Measurements from ENCODE around the gene TRIM2. TPM values are rescaled to one million over a fixed set of nuclear protein-coding genes. Genes with fewer than 3 reads are reported as not detected.

The TRIM2 gene
- total RNA-seq, 1 experiment from 2014 or later = 49.6 TPM

- H3K27me3 Mint-ChIP-seq (ENCODE audit: unreplicated experiment) = no peaks in the 10 kb centered on the region
- BruUV-seq (replicated peaks) = no TSS peak
- DNase-seq = peak; percentile 13
- no peak overlapping the region for H3K4me3 Mint-ChIP-seq (ENCODE audit: low read depth, unreplicated experiment)
- CTCF ChIA-PET = interaction anchor here (0.7 to 1.2 kb wide), 3 partner anchors 199 to 233 kb away, joined by 3 to 4 read pairs (median 4); no protein-coding TSS in a partner anchor
- H3K9me3 Mint-ChIP-seq (ENCODE audit: low read depth, unreplicated experiment) = no peaks in the 10 kb centered on the region
- TF ChIP-seq CTCF (IDR thresholded peaks at IDR 0.05; ENCODE audit: unreplicated experiment) = no peak
- peaks cover 10% of the 10 kb centered on the region for H3K36me3 Mint-ChIP-seq (ENCODE audit: insufficient read depth, unreplicated experiment)
- intact Hi-C loops (cut with micrococcal nuclease; ENCODE audit: unreplicated experiment) = no loop called here
- peak overlapping the region; percentile 67 for H3K27ac Mint-ChIP-seq (ENCODE audit: unreplicated experiment)
- H3K4me1 Mint-ChIP-seq (ENCODE audit: low read depth, unreplicated experiment) = peaks cover 21% of the 10 kb centered on the region
These were observed 137.4 kb downstream of the TRIM2 start for GRCh38 chr4:153341575-153342090.

DNA sequence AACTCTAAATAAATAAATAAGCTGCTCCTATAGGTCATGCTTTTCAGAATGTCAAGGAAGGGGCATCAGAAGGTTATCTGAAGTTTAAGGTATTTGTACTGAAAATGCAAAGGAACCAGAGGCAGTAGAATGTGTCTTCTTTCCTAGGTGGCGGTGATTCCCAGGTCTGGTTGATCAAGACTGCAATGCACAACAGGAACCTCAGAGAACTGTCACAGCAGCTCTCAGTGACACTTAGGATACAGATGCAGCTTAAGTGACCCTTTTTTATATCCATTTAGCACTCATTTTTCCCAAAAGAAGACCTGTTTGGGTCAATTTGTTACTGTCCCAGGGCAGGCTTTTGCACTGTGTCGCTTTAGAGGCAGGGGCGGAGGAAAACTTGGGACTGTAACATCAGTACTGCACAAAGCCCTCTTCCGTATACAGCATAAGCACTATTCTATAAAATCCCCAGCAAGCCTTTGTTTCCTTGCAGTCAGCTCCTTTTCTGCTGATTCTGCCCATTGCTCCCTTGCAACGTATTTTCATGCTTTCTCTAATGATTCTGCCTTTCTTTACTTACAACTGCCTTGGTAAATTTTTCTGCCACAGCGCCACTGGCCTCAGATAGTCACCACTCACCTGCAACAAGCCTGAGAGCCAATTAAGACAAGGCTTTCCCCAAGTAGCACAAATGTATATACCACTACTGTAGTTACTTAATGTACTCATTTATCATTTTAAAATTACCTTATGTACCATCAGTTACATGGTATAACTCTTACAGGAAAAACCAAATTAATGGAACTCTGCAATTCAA, 138.7 kb downstream of the TRIM2 start:
- H3K4me1 Mint-ChIP-seq (ENCODE audit: low read depth, unreplicated experiment) = peaks cover 34% of the 10 kb centered on the region
- CTCF ChIA-PET = no interaction called here

DNA sequence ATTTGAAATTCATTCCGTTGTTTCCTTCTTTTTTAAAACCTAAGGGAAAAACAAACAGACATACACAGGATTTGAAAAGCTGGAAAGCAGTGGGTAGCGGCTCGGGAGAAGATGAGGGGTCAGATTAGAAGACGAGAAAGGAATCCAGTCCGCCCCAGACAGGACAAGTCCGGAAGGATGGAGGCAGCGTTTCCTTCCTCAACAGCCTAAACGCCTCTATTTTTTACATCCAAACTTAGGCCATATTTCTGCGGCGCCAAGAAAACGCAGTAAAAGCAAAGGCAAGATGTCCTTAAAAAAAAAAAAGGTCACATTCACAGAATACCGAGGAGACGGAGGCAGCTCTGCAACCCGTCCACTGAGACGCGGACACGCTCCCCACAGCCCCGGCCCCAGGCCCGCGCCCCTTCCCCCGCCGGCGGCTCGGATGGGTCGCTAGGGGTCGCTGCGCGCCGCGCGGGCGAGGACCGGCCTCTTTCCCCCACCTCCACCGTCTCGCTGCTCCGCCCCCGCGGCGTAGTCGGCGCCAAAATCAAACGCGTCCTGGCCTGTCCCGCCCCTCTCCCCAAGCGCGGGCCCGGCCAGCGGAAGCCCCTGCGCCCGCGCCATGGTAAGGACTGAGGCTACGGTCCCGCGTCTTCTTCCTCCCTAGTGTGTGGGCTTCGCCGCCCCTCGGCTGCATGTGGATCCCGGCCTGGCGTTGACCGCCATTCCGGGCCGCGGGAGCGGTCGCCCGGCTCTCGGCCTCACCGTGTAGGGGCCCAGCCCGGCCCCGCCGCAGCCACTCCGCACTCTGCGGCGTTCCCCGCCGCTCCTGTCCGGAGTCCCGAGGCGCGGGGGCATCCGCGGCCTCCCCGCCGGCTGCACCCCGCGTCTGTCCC, 140.1 kb downstream of the TRIM2 start, which contains the start of gene MND1:
Gene MND1 (plus strand): TSS at position 558 of the 881 bp plus-strand sequence. CDS start 50 bp downstream, at position 608.
- intact Hi-C loops (cut with micrococcal nuclease; ENCODE audit: unreplicated experiment) = loop anchor here (1.0 kb wide), 1 partner anchor 232 kb away; no protein-coding TSS in a partner anchor
- TSS peak; percentile 42 for BruUV-seq (replicated peaks)
- Mint-ChIP-seq H3K4me1 (ENCODE audit: low read depth, unreplicated experiment) (peaks cover 41% of the 10 kb centered on the region), H3K36me3 (ENCODE audit: insufficient read depth, unreplicated experiment) (peaks cover 10% of the 10 kb centered on the region), H3K4me3 (ENCODE audit: low read depth, unreplicated experiment) (peak within 1 kb of the TSS; percentile 75), H3K9me3 (ENCODE audit: low read depth, unreplicated experiment) (no peaks in the 10 kb centered on the region), H3K27ac (ENCODE audit: unreplicated experiment) (peak within 1 kb of the TSS; percentile 44), H3K27me3 (ENCODE audit: unreplicated experiment) (no peaks in the 10 kb centered on the region)
- DNase-seq = peak; percentile 89
- peak; percentile 81 for TF ChIP-seq CTCF (IDR thresholded peaks at IDR 0.05; ENCODE audit: unreplicated experiment)
- CTCF ChIA-PET = no interaction called here

More for the DNA sequence above, 138.7 kb downstream of the TRIM2 start:
- no peak for TF ChIP-seq CTCF (IDR thresholded peaks at IDR 0.05; ENCODE audit: unreplicated experiment)
- H3K27me3 Mint-ChIP-seq (ENCODE audit: unreplicated experiment) = no peaks in the 10 kb centered on the region
- H3K27ac Mint-ChIP-seq (ENCODE audit: unreplicated experiment) = no peak overlapping the region
- intact Hi-C loops (cut with micrococcal nuclease; ENCODE audit: unreplicated experiment) = no loop called here
- BruUV-seq (replicated peaks) = no TSS peak
- no peak overlapping the region for H3K4me3 Mint-ChIP-seq (ENCODE audit: low read depth, unreplicated experiment)
- DNase-seq = no peak
- H3K9me3 Mint-ChIP-seq (ENCODE audit: low read depth, unreplicated experiment) = no peaks in the 10 kb centered on the region
- H3K36me3 Mint-ChIP-seq (ENCODE audit: insufficient read depth, unreplicated experiment) = peaks cover 10% of the 10 kb centered on the region
